Lower leg skin (tissue), 3 donors: ENCODE data around the gene ANKRD7.

Experiments
- CTCF ChIP-seq, 3 donors: fragments of 450-650 bp; IDR thresholded peaks; one replicate each; pipeline ENCODE4 v1.5.1; 2016; ENCODE audit warnings: antibody characterized with exemption in 3 of 3, mild to moderate bottlenecking in 3 of 3, moderate library complexity in 2 of 3
- POLR2A ChIP-seq, 2 donors: fragments of 450-650 bp; IDR thresholded peaks; one replicate each; pipeline ENCODE4 v1.6.1; 2016 to 2017; ENCODE audit warnings: antibody characterized with exemption in 2 of 2, mild to moderate bottlenecking in 1 of 2, moderate library complexity in 1 of 2

GRCh38 chr7:118286131-118286530 lies 61.6 kb downstream of the ANKRD7 start:
- TF ChIP-seq CTCF (IDR thresholded peaks at IDR 0.05) (no peak), POLR2A (IDR thresholded peaks at IDR 0.05) (no peak)
